NCI-H2227 treated with DMSO at 0.1 percent for 48 hours (cell line): ENCODE data around the gene FASTK.
"Not testable (repeated sequence)": the region's sequence is repeated elsewhere in the genome, so short reads cannot be mapped to it uniquely, and the experiment has no call there.

ENCODE experiments used
- DNase-seq: peaks from one replicate; lab custom pipeline; 2025; lab: John Stamatoyannopoulos, UW

The FASTK gene

DNA sequence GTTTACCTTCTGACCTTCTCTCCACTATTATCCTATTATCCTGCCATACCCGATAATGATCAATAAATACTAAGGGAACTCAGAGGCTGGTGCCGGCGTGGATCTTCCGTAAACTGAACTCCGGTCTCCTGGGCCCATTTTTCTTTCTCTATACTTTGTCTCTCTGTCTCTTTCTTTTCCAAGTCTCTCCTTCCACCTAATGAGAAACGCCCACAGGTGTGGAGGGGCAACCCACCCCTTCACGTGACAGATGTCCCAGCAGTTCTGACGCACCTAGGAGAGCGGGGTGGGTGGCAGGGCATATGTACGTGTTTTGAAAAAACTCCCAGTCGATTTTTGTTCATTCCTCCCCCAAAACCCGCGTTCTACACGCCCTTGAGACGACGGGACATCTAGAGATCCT is 52.9 kb downstream of the FASTK start:
- not testable (repeated sequence) for DNase-seq

DNA sequence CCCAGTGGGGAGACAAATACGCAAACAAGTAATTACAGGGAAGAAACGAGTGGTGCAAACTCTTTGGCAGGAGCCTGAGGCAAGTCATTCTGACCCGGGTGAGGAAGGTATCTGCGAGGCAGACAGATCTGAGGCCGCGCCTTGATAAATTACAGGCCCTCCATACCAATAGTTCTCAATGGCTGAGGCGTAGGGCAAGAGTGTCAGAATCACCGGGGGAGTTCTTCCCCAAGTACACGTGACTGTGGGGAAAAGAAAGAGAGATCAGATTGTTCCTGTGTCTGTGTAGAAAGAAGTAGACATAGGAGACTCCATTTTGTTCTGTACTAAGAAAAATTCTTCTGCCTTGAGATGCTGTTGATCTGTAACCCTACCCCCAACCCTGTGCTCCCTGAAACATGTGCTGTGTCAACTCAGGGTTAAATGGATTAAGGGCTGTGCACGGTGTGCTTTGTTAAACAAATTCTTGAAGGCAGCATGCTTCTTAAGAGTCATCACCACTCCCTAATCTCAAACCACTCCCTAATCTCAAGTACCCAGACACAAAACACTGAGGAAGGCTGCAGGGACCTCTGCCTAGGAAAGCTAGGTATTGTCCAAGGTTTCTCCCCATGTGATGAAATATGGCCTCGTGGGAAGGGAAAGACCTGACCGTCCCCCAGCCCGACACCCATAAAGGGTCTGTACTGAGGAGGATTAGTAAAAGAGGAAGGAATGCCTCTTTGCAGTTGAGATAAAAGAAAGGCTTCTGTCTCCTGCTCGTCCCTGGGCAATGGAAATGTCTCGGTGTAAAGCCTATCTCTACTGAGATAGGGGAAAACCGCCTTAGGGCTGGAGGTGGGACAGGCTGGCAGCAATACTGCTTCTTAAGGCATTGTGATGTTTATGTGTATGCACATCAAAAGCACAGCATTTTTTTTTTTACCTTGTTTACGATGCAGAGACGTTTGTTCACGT is 53.6 kb downstream of the FASTK start:
- DNase-seq, result peak; percentile 43
